ENCODE measurements around the gene APLN.

Gene APLN, protein sequence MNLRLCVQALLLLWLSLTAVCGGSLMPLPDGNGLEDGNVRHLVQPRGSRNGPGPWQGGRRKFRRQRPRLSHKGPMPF

DNA sequence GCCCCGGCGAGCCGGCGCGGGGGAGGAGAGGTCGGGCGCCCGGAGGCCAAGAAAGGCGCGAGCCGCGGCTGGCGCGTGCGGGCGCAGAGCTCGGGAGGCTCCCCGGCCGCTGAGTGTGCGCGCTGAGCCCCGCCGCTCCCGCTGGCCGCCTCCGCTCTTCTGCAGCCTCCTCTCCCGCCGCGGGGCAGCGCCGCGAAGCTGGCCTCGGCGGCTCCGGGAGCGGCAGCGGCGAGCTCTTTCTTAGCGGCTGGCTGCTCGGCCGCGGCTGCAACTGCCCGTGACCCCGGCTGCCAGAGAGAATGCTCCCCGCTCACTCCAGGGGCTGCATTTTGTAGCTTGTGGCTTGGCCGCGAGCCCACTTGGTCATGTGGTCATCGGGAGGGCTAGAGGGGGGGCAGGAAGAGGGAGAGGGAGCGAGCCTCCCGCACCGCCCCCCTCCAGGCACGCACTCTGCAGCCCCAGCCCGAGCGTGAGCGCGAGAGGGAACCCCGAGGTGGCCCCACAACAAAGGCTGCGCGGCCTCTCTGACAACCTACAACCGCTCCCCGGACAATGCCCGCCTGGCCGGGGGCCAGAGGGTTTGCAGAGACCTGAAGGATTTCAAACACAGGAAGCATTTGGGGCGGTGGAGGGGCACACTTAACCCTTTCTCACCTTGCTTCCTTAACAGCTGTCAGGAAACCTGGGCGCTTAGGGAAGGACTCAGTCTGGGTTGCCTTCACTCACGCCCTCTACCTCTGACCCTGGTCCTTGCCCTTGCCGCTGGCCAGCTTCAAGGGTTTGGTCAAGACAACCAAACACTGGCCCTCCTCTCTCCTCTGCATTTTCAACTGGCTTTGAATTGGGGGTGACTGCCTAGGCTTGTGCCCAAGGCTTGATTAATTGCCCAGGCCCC, at the start of gene APLN:
TSS of gene APLN (minus strand) at position 305 of the 895 bp plus-strand sequence. CDS start 326 bp downstream, outside the sequence.
- peak within 1 kb of the TSS; percentile 30 for H3K4me3 ChIP-seq (ENCODE audit: low read depth, low read length)

DNA sequence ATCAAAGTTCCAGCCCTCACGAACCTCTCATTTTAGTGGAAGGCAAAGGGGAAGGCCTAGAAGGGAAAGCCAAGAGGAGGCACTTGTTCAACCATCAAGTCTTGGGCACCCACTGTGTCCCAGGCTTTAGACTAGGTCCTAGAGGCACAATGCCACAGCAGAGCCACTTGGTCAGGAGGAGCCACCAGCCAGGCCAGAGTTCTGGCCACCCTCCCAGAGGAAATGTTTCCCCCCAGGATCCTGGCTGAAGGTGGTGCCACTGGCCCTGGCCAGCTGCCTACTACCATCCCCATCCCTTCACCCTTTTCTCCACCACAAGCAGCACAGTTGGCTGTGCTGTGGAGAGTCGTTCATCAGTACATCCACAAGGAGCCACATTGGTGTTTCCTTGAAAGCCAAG, 49.7 kb upstream of the APLN start:
- H3K4me3 ChIP-seq (ENCODE audit: low read depth, low read length): no peak overlapping the region

DNA sequence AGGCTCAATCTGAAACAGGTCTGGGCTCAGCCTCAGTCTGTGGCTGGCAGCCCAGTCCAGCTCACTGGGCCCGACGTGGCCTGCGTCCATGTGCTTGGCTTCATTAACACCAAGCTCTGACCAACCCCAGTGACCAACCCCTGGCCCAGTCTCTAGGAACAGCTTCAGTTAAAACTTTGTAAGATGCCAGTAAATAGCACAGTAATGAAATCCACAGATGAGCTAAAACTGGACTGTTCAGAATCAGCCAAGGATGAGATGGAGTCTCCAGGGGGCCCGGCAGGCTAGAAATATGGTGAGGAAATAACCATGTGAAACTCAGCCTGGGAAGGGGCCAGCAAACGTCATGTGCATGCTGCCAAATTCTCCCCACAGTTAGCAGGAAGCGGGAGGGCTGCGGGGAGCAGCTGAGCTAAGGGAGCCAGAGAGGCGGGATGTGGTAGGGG, 46.9 kb upstream of the APLN start:
- H3K4me3 ChIP-seq (ENCODE audit: low read depth, low read length): no peak overlapping the region

DNA sequence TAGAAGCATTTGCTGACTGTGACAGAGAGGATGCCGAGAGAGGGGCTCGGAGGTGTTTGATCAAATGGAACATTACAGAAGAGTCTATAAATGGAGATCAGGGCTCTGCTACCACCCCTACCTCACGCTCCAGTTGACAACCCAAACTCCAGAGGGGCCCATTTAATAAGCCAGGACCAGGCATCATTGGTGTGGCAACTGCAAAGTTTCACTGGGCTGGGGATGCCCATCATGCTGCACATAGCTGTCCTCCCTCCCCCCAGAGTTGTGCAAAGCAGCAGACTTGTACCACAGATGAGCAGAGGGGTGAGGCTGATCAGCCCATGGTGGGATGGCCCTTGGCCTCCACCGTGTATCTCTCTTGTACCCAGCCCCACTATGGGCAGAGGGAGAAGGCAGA, 45.8 kb upstream of the APLN start:
- no peak overlapping the region for H3K4me3 ChIP-seq (ENCODE audit: low read depth, low read length)

DNA sequence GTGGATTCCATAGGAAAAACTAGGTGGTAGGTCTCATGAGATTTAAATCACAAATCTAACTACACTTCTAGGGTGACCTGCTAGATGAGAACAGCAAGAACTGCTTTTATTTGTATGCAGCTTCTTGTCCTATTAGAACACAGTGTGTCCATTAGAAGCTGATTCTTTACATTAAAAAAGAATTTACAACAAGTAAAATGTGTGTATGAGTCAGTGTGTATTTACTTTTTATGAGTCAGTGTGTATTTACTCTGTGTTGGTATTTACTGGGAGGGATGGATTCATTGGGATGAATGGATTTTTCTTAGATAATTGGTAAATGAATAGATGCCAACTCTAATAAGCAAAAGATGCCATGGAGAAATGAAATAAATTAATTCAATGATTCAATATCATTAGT, 43.4 kb upstream of the APLN start:
- no peak overlapping the region for H3K4me3 ChIP-seq (ENCODE audit: low read depth, low read length)

DNA sequence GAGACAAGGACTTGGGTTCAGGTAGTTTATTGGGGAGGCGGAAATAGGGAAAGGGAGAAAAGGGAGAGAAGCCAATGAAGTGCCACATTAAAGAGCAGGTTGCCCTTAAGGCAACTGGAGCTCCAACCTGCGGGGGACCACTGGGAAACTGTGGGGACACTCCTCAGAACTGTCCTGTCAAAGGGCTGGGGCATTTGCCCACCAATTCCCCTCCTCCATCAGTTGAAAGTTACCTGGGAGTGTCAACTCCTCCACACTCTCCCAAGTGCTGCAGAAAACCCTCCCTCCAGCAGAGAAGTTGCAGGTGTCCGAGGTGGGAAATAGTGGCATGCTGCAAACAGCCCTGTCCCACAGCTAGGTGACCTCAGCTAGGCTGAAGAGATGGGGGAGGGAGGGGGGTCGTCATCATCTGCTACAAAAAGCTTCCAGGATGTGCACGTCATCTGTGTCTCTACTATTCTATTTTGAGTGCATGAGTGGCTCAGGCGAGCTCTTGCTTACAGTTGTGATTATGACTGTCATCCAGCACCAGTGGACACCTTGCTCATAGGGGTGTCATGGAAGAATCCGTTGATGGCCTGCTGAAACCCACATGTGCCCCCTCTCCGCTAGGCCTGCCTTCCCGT, 42.6 kb upstream of the APLN start:
- H3K4me3 ChIP-seq (ENCODE audit: low read depth, low read length): no peak overlapping the region

DNA sequence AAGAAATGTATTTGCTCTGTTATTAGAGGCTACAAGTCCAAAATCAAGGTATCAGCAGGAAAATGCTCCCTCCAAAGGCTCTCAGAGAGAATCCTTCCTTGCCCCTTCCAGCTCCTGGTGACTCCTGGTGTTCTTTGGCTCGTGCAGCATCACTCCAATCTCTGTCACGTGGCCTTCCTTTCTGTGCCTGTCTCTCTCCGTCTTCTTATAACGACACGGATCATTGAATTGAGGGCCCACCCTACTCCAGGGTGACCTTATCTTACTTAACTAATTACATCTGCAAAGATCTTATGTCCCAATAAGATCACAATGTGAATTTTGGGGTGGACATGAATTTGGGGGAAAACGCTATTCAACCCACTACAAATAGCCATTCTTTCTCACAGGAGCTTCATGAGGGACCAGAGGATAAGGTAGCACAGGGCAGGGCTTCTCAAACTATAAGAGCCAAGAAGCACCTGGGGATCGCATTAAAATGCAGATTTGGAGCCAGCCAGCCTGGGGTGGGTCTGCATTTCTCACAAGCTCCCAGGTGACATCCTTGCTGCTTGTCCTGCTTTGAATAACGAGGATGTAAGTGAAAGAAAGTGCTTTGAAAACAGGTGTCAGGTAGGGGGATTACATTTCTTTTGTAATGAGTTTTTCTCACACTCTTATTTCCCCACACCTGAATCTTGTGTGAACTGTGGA, 41.9 kb upstream of the APLN start:
- no peak overlapping the region for H3K4me3 ChIP-seq (ENCODE audit: low read depth, low read length)

DNA sequence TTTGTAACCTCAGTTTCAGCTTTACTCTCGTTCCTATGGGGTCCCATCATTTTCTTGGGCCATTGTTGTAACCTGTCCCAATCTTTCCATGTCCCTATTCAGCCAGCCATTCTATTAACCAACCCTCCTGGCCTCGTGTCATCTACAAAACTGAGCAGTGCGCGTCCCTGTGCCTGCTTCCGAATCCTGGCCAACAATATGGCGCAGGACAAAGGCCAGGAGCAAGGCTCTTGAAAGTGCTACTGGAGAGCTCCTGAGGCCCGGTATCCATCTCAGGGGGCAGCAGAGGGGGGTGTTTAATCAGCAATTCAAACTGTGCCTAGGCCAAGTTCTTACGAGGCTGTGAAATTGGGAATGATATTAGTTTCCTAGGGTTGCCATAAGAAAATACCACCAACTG, 41.2 kb upstream of the APLN start:
- H3K4me3 ChIP-seq (ENCODE audit: low read depth, low read length): no peak overlapping the region

DNA sequence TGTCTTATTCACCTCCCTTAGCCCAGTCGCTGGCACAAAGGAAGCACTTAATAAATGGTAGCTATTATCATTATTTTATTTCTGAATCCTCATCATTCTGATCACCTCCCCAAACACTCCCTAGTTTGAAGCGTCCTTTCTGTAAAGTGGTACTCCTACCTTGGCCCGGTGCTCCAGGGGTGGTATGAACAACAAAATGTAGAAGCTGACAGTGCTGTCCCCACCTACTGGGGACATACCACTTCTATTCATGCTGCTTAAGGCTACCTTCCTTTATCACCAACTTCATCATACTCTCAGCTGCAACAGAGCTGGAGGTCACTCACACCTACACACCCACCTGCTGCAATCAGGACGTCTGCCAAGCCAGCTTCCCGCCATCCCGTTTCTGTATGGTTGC, 40.8 kb upstream of the APLN start:
- H3K4me3 ChIP-seq (ENCODE audit: low read depth, low read length): no peak overlapping the region

DNA sequence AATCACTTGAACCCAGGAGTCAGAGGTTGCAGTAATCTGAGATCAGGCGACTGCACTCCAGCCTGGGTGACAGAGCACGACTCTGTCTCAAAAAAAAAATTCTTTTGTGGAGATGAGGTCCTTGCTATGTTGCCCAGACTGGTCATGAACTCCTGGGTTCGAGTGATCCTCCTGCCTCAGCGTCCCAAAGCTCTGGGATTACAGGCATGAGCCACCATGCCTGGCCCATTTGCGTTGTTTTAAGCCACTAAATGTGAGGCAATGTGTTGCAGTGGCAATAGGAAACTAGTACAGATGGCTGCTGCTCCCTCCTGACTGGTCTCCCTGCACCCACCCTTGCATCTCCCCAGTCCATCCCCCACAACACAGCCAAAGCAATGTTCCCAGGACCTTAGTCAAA, 40.0 kb upstream of the APLN start:
- H3K4me3 ChIP-seq (ENCODE audit: low read depth, low read length): no peak overlapping the region

DNA sequence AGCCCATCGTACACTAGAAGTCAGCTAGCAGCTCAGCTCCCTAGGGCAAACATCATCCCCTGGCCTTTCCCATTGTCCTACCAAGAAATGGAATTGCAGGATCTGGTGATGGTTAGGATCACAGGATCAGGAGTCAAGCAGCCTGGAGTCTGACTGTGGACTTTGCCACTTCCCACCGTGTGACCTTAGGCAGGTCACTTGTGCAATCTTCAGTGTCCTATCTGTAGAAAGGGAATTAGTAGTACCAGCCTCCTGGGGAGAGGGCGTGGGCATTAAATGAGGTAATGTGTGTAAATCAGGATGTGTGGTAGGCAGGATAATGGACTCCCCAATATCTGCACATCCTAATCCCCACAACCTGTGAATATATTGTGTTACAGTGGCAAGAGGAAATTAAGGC, 38.6 kb upstream of the APLN start:
- H3K4me3 ChIP-seq (ENCODE audit: low read depth, low read length): no peak overlapping the region

DNA sequence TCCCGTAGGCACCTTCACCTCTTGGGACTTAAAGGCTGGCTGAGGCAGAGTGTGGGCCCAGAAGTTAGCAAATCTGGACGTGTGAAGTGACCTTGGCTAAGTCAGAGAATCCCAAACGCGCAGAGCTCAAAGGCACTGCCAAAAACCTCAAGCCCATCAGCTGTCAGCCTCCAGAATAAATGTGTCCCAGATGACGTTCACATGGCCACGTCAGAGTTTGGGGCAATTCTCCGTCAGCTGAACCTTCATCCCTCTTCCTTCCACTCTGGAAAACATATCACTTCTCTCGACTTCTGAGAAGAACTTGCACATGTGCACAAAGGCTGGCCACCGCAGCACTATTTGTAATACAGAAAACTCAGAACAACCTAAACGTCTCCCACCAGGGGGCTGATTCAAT, 35.7 kb upstream of the APLN start:
- H3K4me3 ChIP-seq (ENCODE audit: low read depth, low read length): no peak overlapping the region

DNA sequence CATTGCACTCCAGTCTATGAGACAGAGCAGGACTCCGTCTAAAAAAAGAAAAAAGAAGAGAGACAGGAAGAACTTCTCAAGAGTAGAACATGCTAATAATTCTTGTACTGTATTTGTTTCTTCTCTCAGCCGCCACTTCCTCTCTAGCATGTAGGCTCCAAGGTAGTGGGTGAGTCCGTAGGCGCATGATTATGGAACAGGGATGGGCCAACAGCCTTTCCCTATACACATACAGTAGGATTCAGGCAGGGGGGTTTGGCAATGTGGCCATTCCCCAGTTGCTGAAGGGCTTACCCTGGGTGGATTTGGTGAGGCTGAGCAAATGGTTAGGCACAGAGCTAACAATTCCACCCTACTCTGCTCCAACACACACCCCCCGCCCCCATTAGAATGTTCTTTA, 35.0 kb upstream of the APLN start:
- no peak overlapping the region for H3K4me3 ChIP-seq (ENCODE audit: low read depth, low read length)

DNA sequence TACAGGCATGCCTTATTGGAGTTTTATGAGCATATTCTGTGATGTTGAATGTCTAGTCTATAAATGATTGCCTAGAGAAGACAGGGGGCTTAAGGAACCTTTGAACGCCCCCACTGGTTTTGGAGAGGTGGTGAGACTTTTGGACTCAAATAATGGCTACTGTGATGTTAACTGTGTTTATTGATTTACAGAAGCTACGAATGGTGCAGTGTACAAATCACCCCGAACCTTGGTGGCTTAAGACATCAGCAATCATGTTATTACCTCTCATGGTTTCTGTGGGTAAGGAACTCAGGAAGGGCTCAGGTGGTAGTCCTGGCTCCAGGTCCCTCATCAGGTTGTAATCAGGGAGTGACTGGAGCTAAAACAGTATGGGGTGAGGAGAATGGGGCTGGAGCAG, 33.3 kb upstream of the APLN start:
- no peak overlapping the region for H3K4me3 ChIP-seq (ENCODE audit: low read depth, low read length)

DNA sequence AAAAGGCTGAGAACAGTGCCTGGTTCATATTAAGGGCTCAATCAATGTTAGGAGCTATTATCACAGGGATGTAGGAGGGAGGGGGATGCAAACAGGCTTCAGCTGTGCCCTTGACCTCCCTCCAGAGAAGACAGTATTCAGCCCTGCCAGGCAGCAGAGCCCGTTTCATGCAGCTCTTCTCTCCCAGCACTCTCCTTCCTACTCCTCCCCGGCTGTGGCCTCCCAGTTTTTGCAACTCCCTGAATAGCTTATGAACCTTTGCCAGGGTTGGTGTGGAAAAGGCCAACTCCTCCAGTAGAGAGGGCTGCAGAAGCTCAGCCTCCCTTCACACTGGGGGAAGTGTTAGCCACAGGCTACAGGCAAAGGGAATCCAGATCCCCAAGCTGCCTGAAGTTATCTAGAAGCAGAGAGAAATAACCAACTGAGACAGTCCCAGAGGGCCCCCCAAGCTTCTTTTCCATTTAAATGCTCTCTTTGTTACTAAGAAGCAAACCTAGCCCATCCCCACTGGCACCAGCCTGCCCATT, 31.7 kb upstream of the APLN start:
- H3K4me3 ChIP-seq (ENCODE audit: low read depth, low read length): no peak overlapping the region

DNA sequence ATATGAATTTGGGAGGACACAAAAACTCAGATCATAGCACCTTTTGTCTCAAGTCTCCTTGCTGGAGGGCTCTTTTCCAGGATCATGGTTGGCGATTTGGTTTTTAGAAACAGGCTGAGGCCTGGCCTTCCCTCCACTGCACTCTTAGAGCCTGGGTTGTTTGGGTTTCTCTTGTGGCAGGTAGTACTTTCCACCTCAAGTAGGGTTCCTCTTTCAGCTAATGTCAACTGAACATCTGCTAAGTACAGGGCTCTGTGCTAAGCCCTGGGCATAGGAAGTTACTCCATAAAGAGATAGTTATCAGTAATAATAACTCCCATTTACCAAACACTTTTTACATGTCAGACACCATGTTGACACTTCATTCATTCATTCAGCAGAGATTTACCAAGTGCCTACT, 28.2 kb upstream of the APLN start:
- no peak overlapping the region for H3K4me3 ChIP-seq (ENCODE audit: low read depth, low read length)

DNA sequence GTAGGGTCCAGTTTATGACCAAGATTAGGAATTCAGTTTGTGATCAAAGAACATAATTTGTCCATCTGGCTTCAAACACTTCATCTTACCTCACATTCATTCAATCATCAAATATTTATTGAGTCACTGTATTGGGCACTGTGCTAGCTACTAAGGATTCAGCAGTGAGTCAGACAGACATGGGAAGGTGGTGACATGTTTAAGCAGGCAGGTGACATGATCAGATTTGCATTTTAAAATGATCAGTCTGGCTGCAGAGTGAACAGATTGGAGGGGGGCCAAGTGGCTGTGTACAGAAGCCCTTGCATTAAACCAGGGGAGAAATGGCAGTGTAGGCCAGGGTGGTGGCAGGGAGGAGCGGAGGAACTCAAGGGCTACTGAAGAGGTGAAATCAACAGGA, 25.1 kb upstream of the APLN start:
- H3K4me3 ChIP-seq (ENCODE audit: low read depth, low read length): no peak overlapping the region

DNA sequence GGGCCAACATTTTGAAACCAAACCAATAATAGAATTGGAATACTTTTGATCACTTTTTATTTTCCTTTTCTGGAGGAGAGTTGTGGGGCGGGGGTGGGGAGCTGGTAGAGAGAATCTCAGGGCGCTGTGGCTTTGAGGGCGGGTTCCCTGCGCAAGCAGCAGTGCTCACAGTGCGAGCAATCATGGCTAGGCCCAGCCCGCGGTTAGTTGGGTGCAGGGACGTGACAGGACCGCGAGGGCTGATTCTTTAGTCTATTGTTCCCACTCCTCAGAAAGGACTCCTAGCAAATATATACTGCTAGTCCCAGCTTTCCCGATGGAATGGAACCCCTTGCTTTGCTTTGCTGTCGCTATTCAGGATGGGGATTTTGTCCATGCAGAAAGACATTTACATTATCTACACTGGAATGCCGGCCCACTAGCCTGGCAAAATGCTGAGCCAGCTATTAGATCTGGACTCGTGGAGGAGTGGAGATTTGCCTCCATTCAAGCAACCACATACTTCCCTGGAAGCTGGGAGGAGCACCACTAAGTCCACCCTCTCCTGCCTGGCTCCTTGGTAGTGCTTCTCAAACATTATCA, 23.9 kb upstream of the APLN start:
- no peak overlapping the region for H3K4me3 ChIP-seq (ENCODE audit: low read depth, low read length)

DNA sequence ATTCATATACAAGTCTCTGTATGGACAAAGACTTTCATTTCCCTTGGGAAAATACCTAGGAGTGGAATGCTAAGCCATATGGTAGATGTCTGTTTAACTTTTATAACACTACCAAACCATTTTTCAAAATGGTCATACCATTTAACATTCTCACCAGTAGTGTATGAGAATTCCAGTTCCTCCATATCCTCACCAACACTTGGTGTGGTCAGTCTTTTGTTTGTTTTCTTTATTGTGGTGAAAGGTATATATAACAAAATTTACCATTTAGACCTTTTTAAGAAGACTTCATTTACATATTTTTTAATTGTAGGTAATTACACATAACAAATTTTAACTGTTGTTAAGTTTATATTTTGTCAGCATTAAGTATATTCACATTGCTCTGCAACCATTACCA, 12.7 kb upstream of the APLN start:
- no peak overlapping the region for H3K4me3 ChIP-seq (ENCODE audit: low read depth, low read length)

DNA sequence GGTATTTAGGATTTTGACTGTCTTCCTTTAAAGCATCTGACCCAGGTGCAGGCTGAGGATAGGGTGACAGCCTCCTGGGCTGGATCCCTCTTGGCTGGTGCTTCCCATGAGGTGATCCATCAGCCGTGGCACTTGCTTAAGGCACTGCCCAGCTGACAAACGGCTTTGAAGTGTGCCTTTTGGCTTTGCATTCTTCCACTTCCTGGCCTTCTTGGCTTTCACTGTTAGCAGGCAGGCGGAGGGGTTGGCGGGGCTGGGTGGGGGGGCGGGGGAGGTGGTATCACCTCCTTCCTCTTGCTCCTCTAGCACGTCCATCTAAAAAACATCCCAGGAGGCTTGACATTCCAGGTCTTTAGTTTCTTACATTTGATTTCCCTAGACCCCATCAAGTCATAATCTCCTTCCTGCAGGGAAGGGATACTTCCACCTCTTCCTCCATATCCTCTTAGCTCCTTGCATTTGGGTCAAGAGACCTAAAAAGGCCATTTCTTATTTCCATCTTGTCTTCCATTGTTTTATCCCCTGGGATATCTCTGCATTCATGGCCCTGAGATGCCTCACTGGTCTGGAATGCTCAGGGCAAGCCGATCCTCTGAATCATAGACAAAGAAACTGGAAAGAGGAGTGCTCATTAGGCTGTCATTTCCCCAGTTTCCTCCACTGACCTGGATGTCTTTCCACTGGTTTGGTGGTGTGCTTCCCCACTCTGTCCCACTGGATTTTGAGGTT, 11.3 kb upstream of the APLN start:
- no peak overlapping the region for H3K4me3 ChIP-seq (ENCODE audit: low read depth, low read length)

Data from iPS-11a (cell line).